ENCODE measurements around the gene COPG1.

Gene COPG1

GRCh38 chr3:129231331-129232119, 17.9 kb upstream of the COPG1 start:
- Histone ChIP-seq H3K9me3 (ENCODE audit: control insufficient read depth, low read length) (no peaks in the 10 kb centered on the region), H3K27ac (no peak overlapping the region), H3K79me2 (no peaks in the 10 kb centered on the region), H3K4me3 (ENCODE audit: low read depth, low read length) (no peak overlapping the region), H3K9ac (no peak overlapping the region), H3K36me3 (ENCODE audit: control insufficient read depth, insufficient read depth, low read length) (no peaks in the 10 kb centered on the region), H3K4me1 (peaks cover 5% of the 10 kb centered on the region), H3K27me3 (ENCODE audit: control insufficient read depth, insufficient read depth, low read length) (no peaks in the 10 kb centered on the region), H2AFZ (no peak overlapping the region), H3K4me2 (ENCODE audit: low read length) (no peak overlapping the region)
- TF ChIP-seq, protein P1, sequence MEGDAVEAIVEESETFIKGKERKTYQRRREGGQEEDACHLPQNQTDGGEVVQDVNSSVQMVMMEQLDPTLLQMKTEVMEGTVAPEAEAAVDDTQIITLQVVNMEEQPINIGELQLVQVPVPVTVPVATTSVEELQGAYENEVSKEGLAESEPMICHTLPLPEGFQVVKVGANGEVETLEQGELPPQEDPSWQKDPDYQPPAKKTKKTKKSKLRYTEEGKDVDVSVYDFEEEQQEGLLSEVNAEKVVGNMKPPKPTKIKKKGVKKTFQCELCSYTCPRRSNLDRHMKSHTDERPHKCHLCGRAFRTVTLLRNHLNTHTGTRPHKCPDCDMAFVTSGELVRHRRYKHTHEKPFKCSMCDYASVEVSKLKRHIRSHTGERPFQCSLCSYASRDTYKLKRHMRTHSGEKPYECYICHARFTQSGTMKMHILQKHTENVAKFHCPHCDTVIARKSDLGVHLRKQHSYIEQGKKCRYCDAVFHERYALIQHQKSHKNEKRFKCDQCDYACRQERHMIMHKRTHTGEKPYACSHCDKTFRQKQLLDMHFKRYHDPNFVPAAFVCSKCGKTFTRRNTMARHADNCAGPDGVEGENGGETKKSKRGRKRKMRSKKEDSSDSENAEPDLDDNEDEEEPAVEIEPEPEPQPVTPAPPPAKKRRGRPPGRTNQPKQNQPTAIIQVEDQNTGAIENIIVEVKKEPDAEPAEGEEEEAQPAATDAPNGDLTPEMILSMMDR (IDR thresholded peaks at IDR 0.05) = no peak

- TF ChIP-seq, protein P1 (IDR thresholded peaks at IDR 0.05) = no peak
- no peaks in the 10 kb centered on the region for H3K4me1 ChIP-seq
- H3K36me3 ChIP-seq (ENCODE audit: control insufficient read depth, insufficient read depth, low read length) = no peaks in the 10 kb centered on the region
- no peak overlapping the region for H3K4me3 ChIP-seq (ENCODE audit: low read depth, low read length)
- no peak overlapping the region for H3K4me2 ChIP-seq (ENCODE audit: low read length)
- no peak overlapping the region for H2AFZ ChIP-seq
- H3K9ac ChIP-seq = no peak overlapping the region
- H3K9me3 ChIP-seq (ENCODE audit: control insufficient read depth, low read length) = no peaks in the 10 kb centered on the region
- no peaks in the 10 kb centered on the region for H3K79me2 ChIP-seq
- H3K27ac ChIP-seq = no peak overlapping the region
- H3K27me3 ChIP-seq (ENCODE audit: control insufficient read depth, insufficient read depth, low read length) = no peaks in the 10 kb centered on the region
Measured at GRCh38 chr3:129233538-129233937, 15.9 kb upstream of the COPG1 start.

DNA sequence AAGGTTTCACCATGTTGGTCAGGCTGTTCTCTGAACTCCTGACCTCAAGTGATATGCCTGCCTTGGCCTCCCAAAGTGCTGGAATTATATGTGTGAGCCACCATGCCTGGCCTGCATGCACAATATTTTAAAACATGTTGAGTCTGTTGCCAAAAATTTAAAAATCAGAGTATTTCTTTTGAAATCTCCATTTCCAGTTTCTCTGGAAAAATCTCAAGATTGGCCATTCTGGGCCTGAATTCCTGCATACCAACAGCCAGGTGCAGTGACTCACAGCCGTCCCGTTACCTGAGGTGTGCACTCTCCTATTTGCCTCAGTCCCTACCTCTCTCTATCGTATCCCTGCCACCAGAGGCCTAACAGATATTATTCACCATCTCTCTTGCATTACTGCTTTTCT, 15.0 kb upstream of the COPG1 start:
- Histone ChIP-seq H3K36me3 (ENCODE audit: control insufficient read depth, insufficient read depth, low read length) (no peaks in the 10 kb centered on the region), H3K27me3 (ENCODE audit: control insufficient read depth, insufficient read depth, low read length) (no peaks in the 10 kb centered on the region), H2AFZ (no peak overlapping the region), H3K9me3 (ENCODE audit: control insufficient read depth, low read length) (no peaks in the 10 kb centered on the region), H3K27ac (no peak overlapping the region), H3K9ac (no peak overlapping the region), H3K4me3 (ENCODE audit: low read depth, low read length) (no peak overlapping the region), H3K4me2 (ENCODE audit: low read length) (no peak overlapping the region), H3K79me2 (no peaks in the 10 kb centered on the region), H3K4me1 (no peaks in the 10 kb centered on the region)
- TF ChIP-seq, protein P1 (IDR thresholded peaks at IDR 0.05) = no peak

- H3K9me3 ChIP-seq (ENCODE audit: control insufficient read depth, low read length) = no peaks in the 10 kb centered on the region
- TF ChIP-seq, protein P1 (IDR thresholded peaks at IDR 0.05) = no peak
- no peaks in the 10 kb centered on the region for H3K79me2 ChIP-seq
- no peaks in the 10 kb centered on the region for H3K36me3 ChIP-seq (ENCODE audit: control insufficient read depth, insufficient read depth, low read length)
- H3K9ac ChIP-seq = no peak overlapping the region
- no peaks in the 10 kb centered on the region for H3K27me3 ChIP-seq (ENCODE audit: control insufficient read depth, insufficient read depth, low read length)
- H2AFZ ChIP-seq = no peak overlapping the region
- no peak overlapping the region for H3K27ac ChIP-seq
- no peak overlapping the region for H3K4me3 ChIP-seq (ENCODE audit: low read depth, low read length)
- H3K4me2 ChIP-seq (ENCODE audit: low read length) = no peak overlapping the region
- no peaks in the 10 kb centered on the region for H3K4me1 ChIP-seq
Measured at GRCh38 chr3:129235344-129235917, 14.0 kb upstream of the COPG1 start.
